Measurements from ENCODE around the gene AOPEP. TPM values are rescaled to one million over a fixed set of nuclear protein-coding genes. Genes with fewer than 3 reads are reported as not detected.

AOPEP gene
- total and polyA plus RNA-seq, 2 of the 13 experiments (the other 11 are each of a cell fraction or from before 2014, with no cell fraction given), result 22.2 to 41.6 TPM

GRCh38 chr9:94850540-94851434 lies 124.3 kb downstream of the AOPEP start (continued):
- TF ChIP-seq, protein P1, sequence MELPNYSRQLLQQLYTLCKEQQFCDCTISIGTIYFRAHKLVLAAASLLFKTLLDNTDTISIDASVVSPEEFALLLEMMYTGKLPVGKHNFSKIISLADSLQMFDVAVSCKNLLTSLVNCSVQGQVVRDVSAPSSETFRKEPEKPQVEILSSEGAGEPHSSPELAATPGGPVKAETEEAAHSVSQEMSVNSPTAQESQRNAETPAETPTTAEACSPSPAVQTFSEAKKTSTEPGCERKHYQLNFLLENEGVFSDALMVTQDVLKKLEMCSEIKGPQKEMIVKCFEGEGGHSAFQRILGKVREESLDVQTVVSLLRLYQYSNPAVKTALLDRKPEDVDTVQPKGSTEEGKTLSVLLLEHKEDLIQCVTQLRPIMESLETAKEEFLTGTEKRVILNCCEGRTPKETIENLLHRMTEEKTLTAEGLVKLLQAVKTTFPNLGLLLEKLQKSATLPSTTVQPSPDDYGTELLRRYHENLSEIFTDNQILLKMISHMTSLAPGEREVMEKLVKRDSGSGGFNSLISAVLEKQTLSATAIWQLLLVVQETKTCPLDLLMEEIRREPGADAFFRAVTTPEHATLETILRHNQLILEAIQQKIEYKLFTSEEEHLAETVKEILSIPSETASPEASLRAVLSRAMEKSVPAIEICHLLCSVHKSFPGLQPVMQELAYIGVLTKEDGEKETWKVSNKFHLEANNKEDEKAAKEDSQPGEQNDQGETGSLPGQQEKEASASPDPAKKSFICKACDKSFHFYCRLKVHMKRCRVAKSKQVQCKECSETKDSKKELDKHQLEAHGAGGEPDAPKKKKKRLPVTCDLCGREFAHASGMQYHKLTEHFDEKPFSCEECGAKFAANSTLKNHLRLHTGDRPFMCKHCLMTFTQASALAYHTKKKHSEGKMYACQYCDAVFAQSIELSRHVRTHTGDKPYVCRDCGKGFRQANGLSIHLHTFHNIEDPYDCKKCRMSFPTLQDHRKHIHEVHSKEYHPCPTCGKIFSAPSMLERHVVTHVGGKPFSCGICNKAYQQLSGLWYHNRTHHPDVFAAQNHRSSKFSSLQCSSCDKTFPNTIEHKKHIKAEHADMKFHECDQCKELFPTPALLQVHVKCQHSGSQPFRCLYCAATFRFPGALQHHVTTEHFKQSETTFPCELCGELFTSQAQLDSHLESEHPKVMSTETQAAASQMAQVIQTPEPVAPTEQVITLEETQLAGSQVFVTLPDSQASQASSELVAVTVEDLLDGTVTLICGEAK (IDR thresholded peaks at IDR 0.05), result no peak
- TF ChIP-seq, protein P1 (CRISPR knock-in tag; IDR thresholded peaks at IDR 0.05), result no peak
